Myocyte (in vitro differentiated cells): ENCODE results near the gene FCRL4. TPM values are rescaled to one million over a fixed set of nuclear protein-coding genes. Genes with fewer than 3 reads are reported as not detected.
"Not testable (repeated sequence)": the region's sequence is repeated elsewhere in the genome, so short reads cannot be mapped to it uniquely, and the experiment has no call there.

Experiments used
- DNase-seq: peaks from one replicate; pipeline ENCODE4 v3.0.0-alpha.2; 2012; ENCODE audit warnings: low read depth
- total RNA-seq: library from RNA; depleted of rRNA; stranded (reverse); fragments of >200 nt; gene quantifications from 2 replicates; pipeline ENCODE4 v1.2.3, GENCODE V29; 2014

Gene FCRL4
- total RNA-seq, 1 donor from 2014 or later = not detected

GRCh38 chr1:157551694-157552693 lies 45.9 kb downstream of the FCRL4 start, which contains the start of gene FCRL5:
TSS of gene FCRL5 (minus strand) at chr1:157552515. CDS start at chr1:157552362, 153 bp downstream.
- no peak for DNase-seq

DNA sequence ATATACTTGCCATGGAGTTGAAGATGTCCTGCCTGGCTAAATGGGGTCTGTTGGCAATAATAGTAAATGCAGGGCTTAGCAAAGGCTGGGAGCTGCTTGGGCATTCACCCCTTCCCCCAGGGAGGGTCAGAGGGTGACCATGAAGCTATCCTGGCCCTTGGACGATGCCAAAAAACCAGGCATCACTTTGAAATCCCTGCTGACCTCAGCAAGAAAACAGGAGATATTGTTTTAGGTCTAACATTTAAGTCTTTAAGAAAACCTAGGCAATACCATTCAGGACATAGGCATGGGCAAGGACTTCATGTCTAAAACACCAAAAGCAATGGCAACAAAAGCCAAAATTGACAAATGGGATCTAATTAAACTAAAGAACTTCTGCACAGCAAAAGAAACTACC lies 49.8 kb downstream of the FCRL4 start:
- not testable (repeated sequence) for DNase-seq

DNA sequence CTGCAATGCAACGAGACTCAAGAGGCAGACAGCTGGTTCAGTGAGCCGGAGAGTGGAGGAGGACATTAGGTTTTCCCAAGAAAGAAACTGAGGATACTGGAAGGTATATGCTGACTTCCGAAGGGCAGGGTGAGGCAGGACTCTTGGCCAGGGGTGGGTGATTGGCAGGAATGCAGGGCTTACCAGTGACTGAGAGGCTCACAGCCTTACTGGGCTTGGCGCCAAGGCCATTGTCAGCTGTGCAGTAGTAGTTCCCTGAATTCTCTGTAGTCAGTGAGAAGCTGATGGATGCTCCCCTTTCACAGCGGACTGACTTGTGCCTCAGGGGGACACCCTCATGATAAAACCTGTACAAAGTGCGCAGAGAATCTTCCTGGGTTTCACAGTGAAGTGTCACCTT lies 55.2 kb downstream of the FCRL4 start:
- peak; percentile 17 for DNase-seq

DNA sequence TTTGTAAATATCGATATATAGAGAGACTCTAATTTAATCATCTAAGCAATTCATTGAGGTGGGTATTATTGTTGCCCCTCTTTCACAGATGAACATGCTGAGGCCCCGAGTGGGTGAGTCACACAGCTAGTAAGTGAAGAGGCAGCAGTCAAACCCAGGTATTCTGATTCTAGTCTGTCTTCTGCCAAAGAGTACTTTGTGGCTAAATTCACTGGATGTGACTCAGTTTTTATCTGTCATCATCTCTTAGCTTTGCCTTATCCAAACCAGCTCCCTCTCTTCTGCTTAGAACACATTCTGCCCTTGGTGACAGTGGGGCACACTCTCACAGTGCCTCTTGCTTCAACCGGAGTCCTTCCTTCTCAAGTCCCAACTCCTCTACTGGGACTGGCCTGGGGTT lies 57.0 kb downstream of the FCRL4 start:
- no peak for DNase-seq

DNA sequence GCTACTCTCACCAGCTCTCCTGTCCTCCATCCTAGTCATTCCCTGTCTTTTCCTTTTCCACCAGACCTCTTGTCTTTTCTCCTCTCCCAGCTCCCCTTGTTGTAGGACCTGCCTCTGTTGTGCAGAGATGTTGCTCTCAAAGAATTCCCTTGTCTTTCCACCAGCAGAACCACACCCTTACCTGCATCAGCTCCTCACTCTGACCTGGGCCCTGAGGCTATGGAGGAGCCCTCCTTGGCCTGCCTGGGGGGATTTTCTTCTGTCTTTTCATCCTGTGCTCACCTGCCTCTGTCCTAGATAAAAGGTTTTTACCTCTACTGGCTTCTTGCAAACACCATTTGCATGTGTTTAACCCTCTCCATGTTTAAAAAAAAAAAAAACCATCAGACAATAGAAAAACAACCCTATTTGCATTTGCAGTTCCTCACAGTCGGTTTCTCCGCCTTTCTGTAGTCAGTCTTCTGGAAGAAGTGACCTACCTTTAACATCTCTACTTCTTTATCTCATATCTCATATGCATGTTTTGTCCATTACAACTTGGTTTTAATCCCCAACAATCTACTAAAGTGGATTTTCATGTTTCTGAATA lies 57.6 kb downstream of the FCRL4 start:
- DNase-seq = no peak

- DNase-seq = no peak
These were observed 58.3 kb downstream of the FCRL4 start for GRCh38 chr1:157539568-157539967.

- no peak for DNase-seq
These were observed 65.3 kb downstream of the FCRL4 start for GRCh38 chr1:157532569-157532968.

DNA sequence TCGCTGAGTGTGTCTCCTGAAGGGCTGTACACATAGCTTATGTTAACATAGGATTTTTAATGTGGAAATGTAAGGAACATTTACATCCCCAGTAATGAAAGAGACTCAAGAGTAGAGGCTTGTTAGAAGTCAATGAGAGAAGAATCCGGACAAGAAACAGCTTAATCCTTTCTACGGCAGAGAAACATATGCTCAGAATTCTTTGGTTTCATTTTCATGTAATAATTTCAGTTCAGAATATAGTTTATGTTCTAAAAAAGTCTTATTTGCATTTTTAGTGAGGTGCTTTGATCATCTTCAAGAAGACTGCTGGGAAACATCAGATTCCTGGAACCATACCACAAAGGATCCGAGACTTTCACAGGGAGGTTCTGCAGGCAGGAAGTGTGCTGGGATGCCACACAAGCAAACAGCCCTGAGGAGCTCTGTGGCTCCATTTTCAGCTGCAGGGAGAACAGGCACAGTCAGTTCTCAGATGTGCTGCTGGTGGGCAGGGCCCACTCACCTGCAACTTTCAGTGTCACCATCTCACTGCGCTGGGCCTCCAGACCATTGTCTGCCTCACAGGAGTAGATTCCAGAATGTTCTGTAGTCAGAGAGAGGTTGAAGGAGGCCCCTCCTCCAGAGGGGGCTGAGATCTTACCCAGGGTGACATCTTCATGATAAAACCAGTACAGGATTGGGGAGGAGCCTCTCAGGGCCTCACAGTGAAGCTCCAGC lies 74.0 kb downstream of the FCRL4 start:
- no peak for DNase-seq

Other genes starting within 250 kb of the FCRL4 start
- gene FCRL5, start 45.6 kb downstream of the FCRL4 start, total RNA-seq = not detected in 2 replicates
- not detected in 2 replicates for gene FCRL3, start 102.7 kb upstream of the FCRL4 start, total RNA-seq
- gene FCRL2, start 179.0 kb upstream of the FCRL4 start, total RNA-seq = not detected in 2 replicates
- gene FCRL1, start 222.0 kb upstream of the FCRL4 start, total RNA-seq = not detected in 2 replicates
- not detected in 2 replicates for gene CD5L, start 243.7 kb upstream of the FCRL4 start, total RNA-seq